ENCODE data around the gene IL1R2.
"Not testable (repeated sequence)": the region's sequence is repeated elsewhere in the genome, so short reads cannot be mapped to it uniquely, and the experiment has no call there.

The IL1R2 gene

GRCh38 chr2:102000813-102001766, 9.3 kb downstream of the IL1R2 start:
- DNase-seq = no peak

- DNase-seq = no peak
Observed at GRCh38 chr2:102001767-102002142, 10.0 kb downstream of the IL1R2 start.

GRCh38 chr2:102002228-102002627, 10.5 kb downstream of the IL1R2 start:
- DNase-seq = no peak

GRCh38 chr2:102002909-102003308, 11.1 kb downstream of the IL1R2 start:
- not testable (repeated sequence) for DNase-seq

GRCh38 chr2:102003696-102004095, 11.9 kb downstream of the IL1R2 start:
- DNase-seq = no peak

GRCh38 chr2:102004581-102004980, 12.8 kb downstream of the IL1R2 start:
- DNase-seq = no peak

DNA sequence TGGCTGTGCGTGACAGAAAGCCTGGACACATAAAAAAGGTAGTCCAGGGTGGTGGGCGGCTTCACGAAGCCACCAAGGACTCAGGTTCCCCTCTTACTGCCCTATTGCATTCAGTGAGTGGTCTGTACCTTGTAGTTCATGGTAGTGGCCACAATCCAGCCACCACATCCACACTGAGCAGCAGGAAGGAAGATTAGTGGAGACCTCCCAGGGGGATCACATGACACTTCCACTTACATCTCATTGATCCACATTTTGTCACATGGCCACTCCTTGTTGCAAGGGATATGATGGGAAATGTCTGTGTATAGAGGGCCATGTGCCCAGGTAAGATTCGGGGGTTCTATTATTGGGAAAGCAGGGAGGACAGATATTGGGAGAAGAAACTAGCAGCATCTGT, 13.7 kb downstream of the IL1R2 start:
- DNase-seq = no peak

DNA sequence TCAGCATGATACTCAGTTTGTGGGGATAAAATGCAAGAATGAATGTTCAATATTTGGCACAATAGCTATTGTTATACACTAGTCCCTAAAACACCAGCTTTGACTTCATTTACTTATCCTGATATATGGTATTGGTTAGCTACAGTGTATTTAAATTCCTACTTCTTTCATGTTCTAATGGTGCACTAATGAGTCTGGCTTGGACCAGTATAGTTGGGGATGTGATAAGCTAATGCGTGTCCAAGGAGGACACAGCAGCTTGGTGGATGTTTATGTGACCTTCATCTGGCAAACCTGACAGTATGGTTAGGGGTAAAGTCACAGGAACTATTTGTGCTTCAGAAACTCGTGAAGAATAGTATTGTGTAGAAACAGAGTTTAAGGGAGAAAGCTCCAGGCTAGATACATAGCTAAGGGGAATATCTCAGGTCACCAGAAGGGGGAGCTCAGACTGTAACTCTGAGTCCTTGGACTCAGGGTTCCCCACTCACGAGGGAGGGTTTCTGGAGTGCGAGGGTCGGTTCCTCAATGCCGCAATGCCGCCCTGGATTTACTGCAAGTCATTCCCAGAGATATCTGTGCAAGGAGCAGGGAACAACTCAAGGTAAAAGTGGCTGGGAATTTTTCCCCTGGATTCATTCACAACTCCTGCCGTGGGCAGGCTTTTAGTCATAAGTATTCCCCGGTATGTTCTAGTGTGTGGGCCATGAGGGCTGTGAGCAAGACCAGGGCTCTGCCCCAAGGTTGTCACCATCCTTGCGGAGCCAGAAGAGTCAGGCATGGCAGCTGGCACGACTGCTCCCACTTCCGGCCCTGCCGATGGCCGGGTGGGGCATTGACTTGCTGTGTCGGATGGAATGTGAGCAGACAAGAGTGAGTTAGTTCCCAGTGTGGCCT, 14.5 kb downstream of the IL1R2 start:
- no peak for DNase-seq

DNA sequence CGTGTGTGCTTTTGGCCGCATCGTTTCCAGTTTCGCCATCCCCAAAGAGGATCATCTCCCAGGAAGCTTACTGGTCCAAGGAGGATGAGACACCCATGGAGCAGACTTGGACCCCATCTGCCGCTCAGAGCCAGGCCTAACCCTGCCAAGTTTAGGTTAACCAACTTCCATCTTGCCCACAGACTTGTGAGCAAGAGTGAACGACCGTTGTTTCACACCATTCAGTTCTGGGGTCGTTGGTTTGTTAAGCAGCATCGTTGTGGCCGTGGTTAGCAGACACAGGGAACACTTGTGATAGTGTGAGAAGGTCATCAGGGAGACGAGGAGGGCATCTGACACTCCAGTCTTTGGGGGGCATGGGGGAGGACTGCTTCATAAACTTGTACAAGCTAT, 15.1 kb downstream of the IL1R2 start:
- no peak for DNase-seq

DNA sequence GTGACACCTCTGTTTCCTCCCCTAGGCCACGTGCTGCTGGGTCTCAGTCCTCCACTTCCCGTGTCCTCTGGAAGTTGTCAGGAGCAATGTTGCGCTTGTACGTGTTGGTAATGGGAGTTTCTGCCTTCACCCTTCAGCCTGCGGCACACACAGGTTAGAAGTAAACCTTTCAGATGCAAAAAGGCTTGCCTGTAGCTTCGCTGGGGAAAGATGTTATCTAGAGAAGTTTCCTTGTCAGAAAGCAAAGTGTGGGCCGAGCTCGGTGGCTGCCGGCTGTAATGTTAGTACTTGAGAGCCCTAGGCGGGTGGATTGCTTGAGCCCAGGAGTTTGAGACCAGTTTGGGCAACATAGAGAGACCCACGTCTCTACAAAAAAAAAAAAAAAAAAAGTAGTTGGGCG, 16.7 kb downstream of the IL1R2 start:
- DNase-seq = no peak

- DNase-seq = no peak
Observed at GRCh38 chr2:102009557-102009956, 17.8 kb downstream of the IL1R2 start.

DNA sequence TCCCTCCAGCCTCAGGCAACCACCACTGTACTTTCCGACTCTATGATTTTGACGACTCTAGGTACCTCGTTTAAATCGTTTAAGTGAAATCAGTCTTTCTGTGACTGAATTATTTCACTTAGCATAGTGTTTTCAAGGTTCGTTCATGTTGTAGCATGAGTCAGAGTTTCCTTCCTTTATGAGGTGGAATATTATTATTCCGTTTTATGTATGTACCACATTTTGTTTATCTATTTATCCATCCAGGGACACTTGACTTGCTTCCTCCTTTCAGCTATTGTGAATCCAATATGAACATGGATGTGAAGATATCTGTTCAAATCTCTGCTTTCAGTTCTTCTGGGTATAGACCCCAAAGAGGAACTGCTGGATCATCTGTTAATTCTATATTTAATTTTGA, 19.1 kb downstream of the IL1R2 start:
- DNase-seq = no peak

DNA sequence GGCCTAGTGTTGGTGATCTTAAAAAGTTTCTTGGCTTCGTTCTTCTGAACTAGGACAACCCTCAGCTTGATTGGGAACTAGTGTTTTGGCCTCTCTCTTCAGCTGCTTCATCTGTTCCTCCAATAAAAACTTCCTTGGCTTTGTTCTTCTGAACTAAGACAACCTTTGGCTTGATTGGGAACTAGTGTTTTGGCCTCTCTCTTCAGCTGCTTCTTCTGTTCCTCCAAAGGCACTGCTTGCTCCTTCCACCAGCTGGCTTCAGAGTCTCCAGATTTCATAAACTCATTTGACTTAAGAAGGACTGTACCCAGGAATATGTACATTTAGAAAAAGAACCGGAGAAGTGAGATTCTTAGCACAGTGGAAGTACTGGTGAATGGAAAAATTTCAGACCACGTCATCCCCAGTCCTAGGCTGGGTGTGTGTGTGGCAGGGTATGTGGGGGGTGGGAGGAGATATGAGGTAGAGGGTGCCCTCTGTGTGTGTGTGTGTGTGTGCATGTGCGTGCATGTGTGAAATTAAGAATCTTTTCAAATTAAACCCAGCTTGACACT, 20.4 kb downstream of the IL1R2 start:
- no peak for DNase-seq

- no peak for DNase-seq
Observed at GRCh38 chr2:102013206-102014040, 21.7 kb downstream of the IL1R2 start.

- DNase-seq = no peak
Observed at GRCh38 chr2:102014041-102014345, 22.2 kb downstream of the IL1R2 start.

- no peak for DNase-seq
Observed at GRCh38 chr2:102015399-102015798, 23.6 kb downstream of the IL1R2 start.

DNA sequence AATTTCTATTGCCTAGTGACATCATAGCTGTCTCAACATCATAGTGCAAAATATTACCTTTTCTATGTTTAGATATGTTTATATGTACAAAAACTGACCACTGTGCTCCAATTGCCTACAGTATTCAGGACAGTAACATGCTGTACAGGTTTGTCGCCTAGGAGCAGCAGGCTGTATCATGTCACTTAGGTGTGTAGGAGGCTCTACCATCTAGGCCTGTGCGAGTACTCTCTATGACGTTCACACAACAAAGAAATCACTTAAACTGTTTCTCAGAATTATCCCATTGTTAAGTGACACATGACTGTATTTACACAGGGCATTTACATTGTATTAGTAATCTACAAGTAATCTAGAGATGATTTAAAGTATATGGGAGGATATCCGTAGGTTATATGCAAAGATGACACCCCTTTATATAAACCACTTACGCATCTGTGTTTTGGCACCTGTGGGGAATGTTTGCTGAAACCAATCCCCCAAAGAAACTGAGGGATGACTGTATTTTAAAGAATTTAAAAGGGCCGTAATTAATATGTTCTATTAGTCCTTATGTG, 24.7 kb downstream of the IL1R2 start:
- no peak for DNase-seq

- DNase-seq = no peak
Observed at GRCh38 chr2:102018823-102019445, 27.2 kb downstream of the IL1R2 start.

DNA sequence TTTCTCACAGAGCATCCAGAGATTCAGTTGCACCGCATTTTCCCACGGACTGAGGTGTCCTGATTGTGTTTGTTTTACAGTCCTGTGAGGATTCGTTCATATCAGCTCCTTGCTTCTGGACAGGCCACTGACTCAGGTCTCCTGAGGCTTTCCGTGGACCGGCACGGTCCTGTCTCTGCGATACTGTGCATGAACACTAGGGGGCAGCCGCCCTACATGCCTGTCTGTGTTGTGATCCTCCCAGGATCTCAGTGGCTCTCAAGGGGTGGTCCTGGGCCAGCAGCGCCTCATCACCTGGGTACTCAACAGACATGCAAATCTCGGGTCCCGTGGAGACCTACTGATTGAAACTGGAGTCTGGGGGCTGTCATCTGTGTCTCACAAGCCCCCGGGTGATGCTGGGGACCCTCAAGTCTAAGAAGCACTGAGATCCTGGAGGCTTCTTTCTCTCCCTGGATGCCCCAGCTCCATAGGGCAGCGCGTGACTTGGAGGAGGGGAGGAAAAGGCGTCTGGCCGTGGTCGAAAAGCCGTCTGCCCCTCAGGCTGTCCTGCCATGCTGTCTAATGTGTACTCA, 28.9 kb downstream of the IL1R2 start:
- DNase-seq = no peak

GRCh38 chr2:102021779-102022178, 30.0 kb downstream of the IL1R2 start:
- no peak for DNase-seq

DNA sequence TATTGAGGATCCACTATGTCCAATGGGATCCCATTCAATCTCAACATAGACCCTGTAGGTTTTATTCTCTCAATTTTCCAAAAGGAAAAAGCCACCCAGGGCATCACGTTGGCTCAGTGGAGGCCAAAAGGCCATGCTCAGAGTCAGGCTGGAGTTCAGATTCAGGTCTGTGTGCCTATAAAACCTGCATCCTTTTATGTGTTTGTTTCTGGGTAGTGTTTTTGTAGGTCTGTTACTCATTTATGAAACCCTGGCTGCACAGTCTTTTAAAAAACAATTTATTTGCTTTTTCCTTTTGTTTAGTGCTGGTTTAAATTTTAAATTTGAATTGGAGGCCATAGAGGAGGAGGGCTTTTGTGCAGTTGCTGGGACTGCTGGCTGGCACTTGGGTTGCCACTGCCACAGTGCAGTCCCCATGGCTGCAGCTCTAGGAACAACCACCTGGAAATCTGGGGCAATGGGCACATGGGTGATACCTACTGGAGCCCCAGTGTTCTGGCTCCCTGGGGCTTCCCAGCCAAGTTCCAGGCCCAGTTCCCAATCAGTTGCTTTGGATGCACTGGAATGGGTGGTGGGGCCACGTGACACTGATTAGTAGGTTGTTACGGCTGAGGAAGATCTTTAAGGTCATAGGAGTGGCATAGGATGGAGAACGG, 31.3 kb downstream of the IL1R2 start:
- DNase-seq = no peak

All from NCI-H187 (cell line).